Keratinocyte (primary cell): Measurements from ENCODE around the gene SOX18.

Experiments
- CTCF ChIP-seq, 3 experiments: IDR thresholded peaks in 1 of 3; conservative IDR thresholded peaks in 1 of 3; optimal IDR thresholded peaks in 1 of 3; 2 replicates in 2 of 3; 3 replicates in 1 of 3; pipeline versions ENCODE3 to v1.5.1; 2011; ENCODE audit warnings: low read length in 3 of 3, mild to moderate bottlenecking in 3 of 3, moderate library complexity in 2 of 3, control low read depth in 1 of 3, inconsistent platforms in 1 of 3; ENCODE audit not compliant: insufficient read depth in 2 of 3; ENCODE audit errors: extremely low read depth in 1 of 3
- EZH2 ChIP-seq: IDR thresholded peaks from one replicate; pipeline ENCODE4 v1.6.1; 2012; ENCODE audit warnings: inconsistent platforms, mild to moderate bottlenecking, low read length, moderate library complexity

GRCh38 chr20:64076061-64076997 is 26.9 kb upstream of the SOX18 start:
- TF ChIP-seq CTCF (optimal IDR thresholded peaks at IDR 0.05 in 1 of 3, IDR thresholded peaks at IDR 0.05 in 1 of 3, conservative IDR thresholded peaks at IDR 0.05 in 1 of 3; ENCODE audit: extremely low read depth in 1 of 3, insufficient read depth in 2 of 3, low read length in 3 of 3) = no peak
- TF ChIP-seq EZH2 = no peak
